Measurements from ENCODE around the gene RBM48. TPM values are rescaled to one million over a fixed set of nuclear protein-coding genes. Genes with fewer than 3 reads are reported as not detected.

Gene RBM48
- total RNA-seq, 1 experiment from 2014 or later: 8.2 TPM

DNA sequence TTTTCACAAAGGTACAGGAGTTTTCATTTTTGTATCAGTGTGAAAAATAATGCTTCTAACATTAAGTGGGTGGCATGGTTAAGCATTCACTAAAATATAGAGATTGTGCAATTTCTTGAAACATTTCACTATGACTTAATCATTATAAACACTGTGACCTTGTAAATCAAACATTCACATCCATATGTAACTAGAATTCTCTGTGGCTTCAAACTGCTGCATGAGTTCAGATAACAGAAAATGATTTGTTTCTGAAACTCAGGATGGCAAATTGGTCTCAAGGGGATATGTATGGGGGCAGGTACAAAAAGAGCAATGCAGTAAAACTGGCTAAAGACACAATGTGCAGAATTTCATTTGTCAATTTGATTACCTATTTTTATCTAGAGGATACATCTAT is 57.8 kb downstream of the RBM48 start:
- DNase-seq: no peak
- BruUV-seq (replicated peaks): no TSS peak
- H3K4me3 Mint-ChIP-seq (ENCODE audit: low read depth, unreplicated experiment): peak overlapping the region; percentile 6

DNA sequence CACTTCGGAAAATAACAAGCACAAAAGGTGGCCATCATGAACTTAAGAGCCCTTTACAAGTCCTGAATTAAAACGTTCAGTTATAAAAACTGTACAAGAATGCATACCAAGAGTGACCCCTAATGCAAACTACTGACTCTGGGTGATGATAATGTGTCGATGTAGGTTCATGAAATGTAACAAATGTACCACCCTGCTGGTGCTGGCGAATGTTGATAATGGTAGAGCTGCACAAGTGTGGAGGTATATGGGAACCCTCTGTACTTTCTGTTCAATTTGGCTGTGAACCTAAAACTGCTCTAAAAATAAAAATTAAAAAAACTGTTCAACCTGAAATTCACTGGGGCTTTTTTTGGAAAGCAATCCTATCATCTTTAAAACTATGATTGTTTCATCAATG is 58.2 kb downstream of the RBM48 start:
- CTCF ChIA-PET: no interaction called here
- no peaks in the 10 kb centered on the region for H3K27me3 Mint-ChIP-seq (ENCODE audit: unreplicated experiment)
- peaks cover 39% of the 10 kb centered on the region for H3K36me3 Mint-ChIP-seq (ENCODE audit: insufficient read depth, unreplicated experiment)
- no peak for DNase-seq
- intact Hi-C loops (cut with micrococcal nuclease; ENCODE audit: unreplicated experiment): no loop called here
- H3K4me3 Mint-ChIP-seq (ENCODE audit: low read depth, unreplicated experiment): peak overlapping the region; percentile 6
- TF ChIP-seq, protein P1, sequence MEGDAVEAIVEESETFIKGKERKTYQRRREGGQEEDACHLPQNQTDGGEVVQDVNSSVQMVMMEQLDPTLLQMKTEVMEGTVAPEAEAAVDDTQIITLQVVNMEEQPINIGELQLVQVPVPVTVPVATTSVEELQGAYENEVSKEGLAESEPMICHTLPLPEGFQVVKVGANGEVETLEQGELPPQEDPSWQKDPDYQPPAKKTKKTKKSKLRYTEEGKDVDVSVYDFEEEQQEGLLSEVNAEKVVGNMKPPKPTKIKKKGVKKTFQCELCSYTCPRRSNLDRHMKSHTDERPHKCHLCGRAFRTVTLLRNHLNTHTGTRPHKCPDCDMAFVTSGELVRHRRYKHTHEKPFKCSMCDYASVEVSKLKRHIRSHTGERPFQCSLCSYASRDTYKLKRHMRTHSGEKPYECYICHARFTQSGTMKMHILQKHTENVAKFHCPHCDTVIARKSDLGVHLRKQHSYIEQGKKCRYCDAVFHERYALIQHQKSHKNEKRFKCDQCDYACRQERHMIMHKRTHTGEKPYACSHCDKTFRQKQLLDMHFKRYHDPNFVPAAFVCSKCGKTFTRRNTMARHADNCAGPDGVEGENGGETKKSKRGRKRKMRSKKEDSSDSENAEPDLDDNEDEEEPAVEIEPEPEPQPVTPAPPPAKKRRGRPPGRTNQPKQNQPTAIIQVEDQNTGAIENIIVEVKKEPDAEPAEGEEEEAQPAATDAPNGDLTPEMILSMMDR (IDR thresholded peaks at IDR 0.05; ENCODE audit: unreplicated experiment): no peak
- BruUV-seq (replicated peaks): no TSS peak
- peaks cover 12% of the 10 kb centered on the region for H3K4me1 Mint-ChIP-seq (ENCODE audit: low read depth, unreplicated experiment)
- peak overlapping the region; percentile 5 for H3K27ac Mint-ChIP-seq (ENCODE audit: unreplicated experiment)
- no peaks in the 10 kb centered on the region for H3K9me3 Mint-ChIP-seq (ENCODE audit: low read depth, unreplicated experiment)

More for the DNA sequence above, 57.8 kb downstream of the RBM48 start:
- peaks cover 12% of the 10 kb centered on the region for H3K4me1 Mint-ChIP-seq (ENCODE audit: low read depth, unreplicated experiment)
- intact Hi-C loops (cut with micrococcal nuclease; ENCODE audit: unreplicated experiment): no loop called here
- no peaks in the 10 kb centered on the region for H3K9me3 Mint-ChIP-seq (ENCODE audit: low read depth, unreplicated experiment)
- H3K36me3 Mint-ChIP-seq (ENCODE audit: insufficient read depth, unreplicated experiment): peaks cover 35% of the 10 kb centered on the region
- TF ChIP-seq, protein P1 (IDR thresholded peaks at IDR 0.05; ENCODE audit: unreplicated experiment): no peak
- no peaks in the 10 kb centered on the region for H3K27me3 Mint-ChIP-seq (ENCODE audit: unreplicated experiment)
- CTCF ChIA-PET: no interaction called here
- H3K27ac Mint-ChIP-seq (ENCODE audit: unreplicated experiment): peak overlapping the region; percentile 5

Other genes starting within 250 kb of the RBM48 start
- gene GATAD1, start 81.3 kb upstream of the RBM48 start, total RNA-seq (2022): 22.5 and 26.0 TPM in 2 replicates
- gene ERVW-1, start 50.8 kb upstream of the RBM48 start, total RNA-seq (2022): not detected in 2 replicates
- 10.1 and 10.4 TPM in 2 replicates for gene PEX1, start 275 bp upstream of the RBM48 start, total RNA-seq (2022)
- gene FAM133B, start 61.6 kb downstream of the RBM48 start, total RNA-seq (2022): 26.4 and 30.0 TPM in 2 replicates

Data from Calu3 (cell line).